HCT116 (cell line): Measurements from ENCODE around the gene RFTN1. TPM values are rescaled to one million over a fixed set of nuclear protein-coding genes. Genes with fewer than 3 reads are reported as not detected.

ENCODE experiments used
- ATAC-seq: fragments of 200-7000 bp; cut with Tn5 transposase; 2 replicates; pipeline ENCODE4 v1.9.1; 2020; ENCODE audit warnings: mild to moderate bottlenecking, moderate library complexity
- BruUV-seq: library from RNA; stranded (reverse); fragments of 400-500 nt; replicated peaks from 2 replicates; lab custom pipeline; 2021; lab: Mats Ljungman, UMichigan
- CTCF ChIA-PET: fragments of 300-600 bp; sonication (Branson Sonifier 250); formaldehyde crosslinking; loops from one replicate; lab custom pipeline; 2021; ENCODE audit warnings: antibody characterized with exemption; lab: Charles Lee
- POLR2A ChIA-PET: fragments of 300-600, 350-600 bp; sonication (Branson Sonifier 250); formaldehyde crosslinking; loops from one replicate; lab custom pipeline; 2021; ENCODE audit warnings: antibody characterized with exemption; lab: Charles Lee
- RAD21 ChIA-PET, 2 experiments: fragments of 300-600 bp; sonication (Branson Sonifier 250); formaldehyde crosslinking; loops; one replicate each; lab custom pipeline; 2023; ENCODE audit warnings: low total read pairs in 2 of 2; ENCODE audit not compliant: uncharacterized antibody in 2 of 2, unreplicated experiment in 2 of 2, low non-redundant PET in 1 of 2; lab: Charles Lee
- DNase-seq: peaks from one replicate; pipeline ENCODE4 v3.0.0-alpha.2; 2010; ENCODE audit warnings: low read depth, low spot score
- H2AFZ ChIP-seq: fragments of 200-600 bp; shearing (Covaris generic), sonication (generic); 2 replicates; pipeline ENCODE4 v1.6.1; 2017; ENCODE audit warnings: low read depth, mixed run types, mixed read lengths, antibody characterized with exemption, low read length; ENCODE audit not compliant: poor library complexity, severe bottlenecking
- H3K27ac ChIP-seq: 2 replicates; pipeline ENCODE4 v1.5.1; 2012; ENCODE audit warnings: low read depth, low read length
- H3K27me3 ChIP-seq: fragments of 200-600 bp; sonication (generic); 2 replicates; pipeline ENCODE4 v1.6.1; 2016; ENCODE audit warnings: mixed run types, low read length, mixed read lengths; ENCODE audit not compliant: insufficient read depth
- H3K36me3 ChIP-seq, 2 experiments: fragments of 200-500 bp in 1 of 2; fragments of 200-600 bp in 1 of 2; sonication (Bioruptor generic) in 1 of 2; sonication (generic) in 1 of 2; 2 replicates each; pipeline versions ENCODE4 v1.5.1 to v1.6.1; 2014 to 2016; ENCODE audit warnings: low read length in 2 of 2, inconsistent platforms in 1 of 2, mixed read lengths in 1 of 2, mixed run types in 1 of 2; ENCODE audit not compliant: insufficient read depth in 2 of 2, control insufficient read depth in 1 of 2
- H3K4me1 ChIP-seq, 2 experiments: fragments of 200-600 bp in 1 of 2; sonication (generic) in 1 of 2; 2 replicates each; pipeline versions ENCODE4 v1.5.1 to v1.6.1; 2012 to 2017; ENCODE audit warnings: low read length in 2 of 2, inconsistent platforms in 1 of 2, mild to moderate bottlenecking in 1 of 2, mixed read lengths in 1 of 2, mixed run types in 1 of 2, moderate library complexity in 1 of 2; ENCODE audit not compliant: insufficient read depth in 2 of 2, control insufficient read depth in 1 of 2
- H3K4me2 ChIP-seq: fragments of 200-600 bp; sonication (generic); 2 replicates; pipeline ENCODE4 v1.6.1; 2017; ENCODE audit warnings: mixed run types, low read length, mixed read lengths
- H3K4me3 ChIP-seq, 2 experiments: fragments of 200-600 bp in 1 of 2; sonication (generic) in 1 of 2; replicated peaks in 1 of 2; 2 replicates each; pipeline ENCODE4 v1.5.1; 2011 to 2016; ENCODE audit warnings: low read length in 2 of 2, control low read depth in 1 of 2, low read depth in 1 of 2, mild to moderate bottlenecking in 1 of 2, mixed read lengths in 1 of 2, mixed run types in 1 of 2
- H3K79me2 ChIP-seq: fragments of 200-600 bp; sonication (generic); 2 replicates; pipeline ENCODE4 v1.6.1; 2017; ENCODE audit warnings: mild to moderate bottlenecking, mixed run types, low read length, moderate library complexity, mixed read lengths; ENCODE audit not compliant: insufficient read depth
- H3K9ac ChIP-seq: fragments of 200-600 bp; sonication (generic); 2 replicates; pipeline ENCODE4 v1.6.1; 2016; ENCODE audit warnings: low read length, mixed read lengths
- H3K9me2 ChIP-seq: fragments of 200-600 bp; sonication (generic), shearing (Covaris generic); 2 replicates; pipeline ENCODE4 v1.6.1; 2017; ENCODE audit warnings: mixed run types, mild to moderate bottlenecking, moderate library complexity; ENCODE audit not compliant: insufficient read depth
- H3K9me3 ChIP-seq, 2 experiments: fragments of 200-500 bp in 1 of 2; fragments of 200-600 bp in 1 of 2; sonication (Bioruptor generic) in 1 of 2; sonication (generic) in 1 of 2; 2 replicates each; pipeline ENCODE4 v1.6.1; 2014 to 2017; ENCODE audit warnings: low read length in 2 of 2, mixed read lengths in 2 of 2, inconsistent platforms in 1 of 2, low read depth in 1 of 2, mild to moderate bottlenecking in 1 of 2, mixed run types in 1 of 2, moderate library complexity in 1 of 2; ENCODE audit not compliant: control insufficient read depth in 1 of 2, insufficient read depth in 1 of 2
- H4K20me1 ChIP-seq: fragments of 200-600 bp; sonication (generic), shearing (Covaris generic); 2 replicates; pipeline ENCODE4 v1.6.1; 2017; ENCODE audit warnings: mixed run types, mild to moderate bottlenecking, moderate library complexity; ENCODE audit not compliant: insufficient read depth
- ATF3 ChIP-seq: IDR thresholded peaks from 2 replicates; pipeline ENCODE4 v1.6.1; 2012
- EZH2 ChIP-seq: fragments of 200-600 bp; sonication (generic); IDR thresholded peaks from 2 replicates; pipeline ENCODE4 v1.6.1; 2017; ENCODE audit warnings: antibody characterized with exemption, mixed run types
- EZH2phosphoT487 ChIP-seq: fragments of 200-600 bp; IDR thresholded peaks from 2 replicates; pipeline ENCODE4 v1.6.1; 2018; ENCODE audit warnings: antibody characterized with exemption, borderline replicate concordance
- FOSL1 ChIP-seq: IDR thresholded peaks from 2 replicates; pipeline ENCODE4 v1.6.1; 2012; ENCODE audit warnings: low read depth
- MAX ChIP-seq: IDR thresholded peaks from 2 replicates; pipeline ENCODE4 v1.6.1; 2012
- POLR2A ChIP-seq: IDR thresholded peaks from 2 replicates; pipeline ENCODE4 v1.7.0; 2011; ENCODE audit warnings: borderline replicate concordance; ENCODE audit not compliant: insufficient read depth, insufficient read length; ENCODE audit errors: extremely low read depth
- RAD21 ChIP-seq: IDR thresholded peaks from 2 replicates; pipeline ENCODE4 v1.6.1; 2012; ENCODE audit warnings: low read depth, mild to moderate bottlenecking
- SIN3A ChIP-seq: IDR thresholded peaks from 2 replicates; pipeline ENCODE4 v1.6.1; 2012; ENCODE audit warnings: low read depth
- SRF ChIP-seq: IDR thresholded peaks from 2 replicates; pipeline ENCODE4 v1.6.1; 2012; ENCODE audit warnings: low read depth
- ZNF274 ChIP-seq: fragments of 200-500 bp; sonication (Bioruptor generic); IDR thresholded peaks from 2 replicates; pipeline ENCODE4 v1.6.1; 2014; ENCODE audit warnings: mild to moderate bottlenecking, low read depth, low read length, inconsistent platforms
- intact Hi-C: fragments of 100-400 bp; cut with micrococcal nuclease; formaldehyde crosslinking; loops from 2 replicates; pipeline ENCODE4 v1.10.0; 2022
- total RNA-seq: library from RNA; stranded (reverse); gene quantifications from one replicate; pipeline ENCODE4 v1.2.1, GENCODE V29; 2021; ENCODE audit not compliant: unreplicated experiment
- TF ChIP-seq, protein P1 (sequence below), 3 experiments: fragments of 200-600 bp in 1 of 3; sonication (generic) in 1 of 3; IDR thresholded peaks in 2 of 3; conservative IDR thresholded peaks in 1 of 3; 2 replicates each; pipeline ENCODE4 v1.5.1; 2012 to 2017; ENCODE audit warnings: low read depth in 2 of 3, low read length in 2 of 3, antibody characterized with exemption in 1 of 3, borderline replicate concordance in 1 of 3, control low read depth in 1 of 3, mild to moderate bottlenecking in 1 of 3, mixed read lengths in 1 of 3, mixed run types in 1 of 3, moderate library complexity in 1 of 3; ENCODE audit not compliant: insufficient read depth in 1 of 3

RFTN1 gene
- total RNA-seq, 1 experiment from 2014 or later: 3.9 TPM

- TF ChIP-seq, protein P1, sequence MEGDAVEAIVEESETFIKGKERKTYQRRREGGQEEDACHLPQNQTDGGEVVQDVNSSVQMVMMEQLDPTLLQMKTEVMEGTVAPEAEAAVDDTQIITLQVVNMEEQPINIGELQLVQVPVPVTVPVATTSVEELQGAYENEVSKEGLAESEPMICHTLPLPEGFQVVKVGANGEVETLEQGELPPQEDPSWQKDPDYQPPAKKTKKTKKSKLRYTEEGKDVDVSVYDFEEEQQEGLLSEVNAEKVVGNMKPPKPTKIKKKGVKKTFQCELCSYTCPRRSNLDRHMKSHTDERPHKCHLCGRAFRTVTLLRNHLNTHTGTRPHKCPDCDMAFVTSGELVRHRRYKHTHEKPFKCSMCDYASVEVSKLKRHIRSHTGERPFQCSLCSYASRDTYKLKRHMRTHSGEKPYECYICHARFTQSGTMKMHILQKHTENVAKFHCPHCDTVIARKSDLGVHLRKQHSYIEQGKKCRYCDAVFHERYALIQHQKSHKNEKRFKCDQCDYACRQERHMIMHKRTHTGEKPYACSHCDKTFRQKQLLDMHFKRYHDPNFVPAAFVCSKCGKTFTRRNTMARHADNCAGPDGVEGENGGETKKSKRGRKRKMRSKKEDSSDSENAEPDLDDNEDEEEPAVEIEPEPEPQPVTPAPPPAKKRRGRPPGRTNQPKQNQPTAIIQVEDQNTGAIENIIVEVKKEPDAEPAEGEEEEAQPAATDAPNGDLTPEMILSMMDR (IDR thresholded peaks at IDR 0.05 in 2 of 3, conservative IDR thresholded peaks at IDR 0.05 in 1 of 3; ENCODE audit: borderline replicate concordance in 1 of 3, insufficient read depth in 1 of 3, low read depth in 2 of 3, low read length in 2 of 3): no peak
- no peak for TF ChIP-seq POLR2A
- no peak for TF ChIP-seq EZH2
- no peak for TF ChIP-seq EZH2phosphoT487
- no peak for TF ChIP-seq ATF3
- TF ChIP-seq ZNF274: no peak
- TF ChIP-seq MAX: no peak
- no peak for TF ChIP-seq FOSL1
Observed at GRCh38 chr3:16315623-16316022, 197.9 kb downstream of the RFTN1 start (continued).

DNA sequence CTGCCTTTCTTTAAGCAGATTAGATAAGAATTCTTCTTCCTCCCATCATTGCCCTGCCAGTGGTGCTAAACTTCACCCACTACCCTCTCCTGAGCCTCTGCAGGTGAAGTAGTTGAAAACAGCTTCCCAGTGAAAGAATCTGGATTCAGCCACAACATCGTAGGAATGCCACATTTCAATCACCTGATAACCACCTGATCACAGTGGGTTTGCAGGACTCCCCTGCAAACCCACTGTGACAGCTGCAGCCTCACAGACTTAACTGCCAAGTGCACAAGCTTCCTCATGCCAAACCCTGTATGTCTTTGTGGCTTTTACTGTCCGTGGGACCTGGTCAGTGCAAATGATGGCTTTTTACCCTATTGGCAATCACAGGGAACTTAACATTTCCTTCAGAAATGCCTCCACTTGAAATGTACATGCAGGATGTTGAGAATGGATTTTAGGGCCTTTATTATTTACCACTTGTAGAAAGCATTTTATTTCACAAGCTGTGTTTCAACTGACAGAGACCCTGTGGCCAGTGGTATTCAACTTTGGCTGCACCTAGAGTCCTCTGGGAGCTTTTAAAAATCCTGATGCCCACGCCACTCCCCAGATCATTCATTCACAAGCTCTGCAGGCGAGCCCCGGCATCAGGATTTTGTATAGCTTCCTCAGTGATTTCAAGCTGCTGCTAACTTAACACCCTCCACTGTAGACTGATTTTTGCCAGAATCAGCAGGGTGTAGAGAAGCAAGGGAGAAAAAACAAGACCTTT is 199.4 kb downstream of the RFTN1 start:
- Histone ChIP-seq H2AFZ (no peak overlapping the region), H3K4me2 (no peak overlapping the region), H3K9ac (no peak overlapping the region), H3K9me3 (no peaks in the 10 kb centered on the region), H3K27ac (no peak overlapping the region), H3K27me3 (no peaks in the 10 kb centered on the region), H3K79me2 (no peaks in the 10 kb centered on the region), H3K36me3 (no peaks in the 10 kb centered on the region), H3K4me1 (peaks cover 7 to 15% of the 10 kb centered on the region in 2 experiments; a peak in 3 of 4 replicates), H3K9me2 (no peaks in the 10 kb centered on the region), H4K20me1 (no peaks in the 10 kb centered on the region), H3K4me3 (no peak overlapping the region)
- TF ChIP-seq SRF: no peak
- no peak for TF ChIP-seq SIN3A
- TF ChIP-seq RAD21: no peak
- intact Hi-C loops: no loop called here
- ChIA-PET CTCF (interaction anchor here (1.1 to 1.3 kb wide), 2 partner anchors 10 to 24 kb away, joined by 3 read pairs; no protein-coding TSS in a partner anchor), POLR2A (no interaction called here), RAD21 (no interaction called here)
- no TSS peak for BruUV-seq
- DNase-seq (no peak), ATAC-seq (no peak)
